ENCODE data around the gene SDR9C7.

GRCh38 chr12:56908136-56908535, 26.1 kb downstream of the SDR9C7 start:
- no peak for TF ChIP-seq CTCF (conservative IDR thresholded peaks at IDR 0.05; ENCODE audit: low read length)
- no peak for TF ChIP-seq EZH2phosphoT487 (IDR thresholded peaks at IDR 0.05; ENCODE audit: borderline replicate concordance, low read depth, low read length)

Data from OCI-LY7 (cell line).